ENCODE measurements around the gene LRTM2.

DNA sequence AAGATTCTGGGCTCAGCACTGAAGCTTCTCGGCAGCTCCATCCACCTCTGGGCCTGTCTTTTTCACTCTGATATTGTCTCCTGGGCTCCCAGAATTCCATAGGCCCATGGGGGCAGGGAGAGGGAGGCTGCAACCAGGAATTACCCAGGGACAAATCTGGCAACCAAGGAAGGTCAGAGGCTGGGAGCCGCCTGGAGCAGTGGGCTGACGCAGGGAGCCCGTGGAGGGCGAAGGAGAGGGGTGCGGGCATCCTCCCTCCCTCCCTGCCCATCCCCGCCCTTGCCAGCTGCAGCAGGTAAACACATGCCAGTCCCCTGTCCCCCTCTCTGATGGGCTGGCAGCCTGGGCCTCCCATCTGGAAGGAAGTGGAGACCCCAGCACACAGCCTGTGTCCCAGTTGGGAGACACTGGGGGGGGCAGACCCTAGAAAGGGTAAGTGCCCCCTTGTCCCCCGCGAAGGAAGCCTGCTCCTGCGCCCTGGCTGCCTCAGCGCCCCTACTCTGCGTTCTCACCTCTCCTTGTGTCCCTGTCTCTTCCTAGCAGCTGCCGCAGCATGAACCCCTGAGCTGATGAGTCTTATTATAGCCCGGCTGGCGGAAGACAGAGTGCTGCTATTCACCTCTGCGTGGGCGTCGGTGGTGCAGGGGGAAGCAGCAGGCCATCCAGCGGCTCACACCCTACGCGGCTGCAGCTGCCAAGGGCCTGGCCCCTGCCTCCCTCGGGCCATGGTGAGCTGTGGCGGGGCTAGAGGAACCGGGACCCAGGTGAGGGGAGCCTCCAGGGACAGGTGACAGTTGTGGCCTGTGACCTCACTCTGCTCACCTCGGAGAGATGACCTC lies 6.7 kb downstream of the LRTM2 start:
- TF ChIP-seq, protein P1, sequence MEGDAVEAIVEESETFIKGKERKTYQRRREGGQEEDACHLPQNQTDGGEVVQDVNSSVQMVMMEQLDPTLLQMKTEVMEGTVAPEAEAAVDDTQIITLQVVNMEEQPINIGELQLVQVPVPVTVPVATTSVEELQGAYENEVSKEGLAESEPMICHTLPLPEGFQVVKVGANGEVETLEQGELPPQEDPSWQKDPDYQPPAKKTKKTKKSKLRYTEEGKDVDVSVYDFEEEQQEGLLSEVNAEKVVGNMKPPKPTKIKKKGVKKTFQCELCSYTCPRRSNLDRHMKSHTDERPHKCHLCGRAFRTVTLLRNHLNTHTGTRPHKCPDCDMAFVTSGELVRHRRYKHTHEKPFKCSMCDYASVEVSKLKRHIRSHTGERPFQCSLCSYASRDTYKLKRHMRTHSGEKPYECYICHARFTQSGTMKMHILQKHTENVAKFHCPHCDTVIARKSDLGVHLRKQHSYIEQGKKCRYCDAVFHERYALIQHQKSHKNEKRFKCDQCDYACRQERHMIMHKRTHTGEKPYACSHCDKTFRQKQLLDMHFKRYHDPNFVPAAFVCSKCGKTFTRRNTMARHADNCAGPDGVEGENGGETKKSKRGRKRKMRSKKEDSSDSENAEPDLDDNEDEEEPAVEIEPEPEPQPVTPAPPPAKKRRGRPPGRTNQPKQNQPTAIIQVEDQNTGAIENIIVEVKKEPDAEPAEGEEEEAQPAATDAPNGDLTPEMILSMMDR (optimal IDR thresholded peaks at IDR 0.05 in 1 of 3, IDR thresholded peaks at IDR 0.05 in 1 of 3, conservative IDR thresholded peaks at IDR 0.05 in 1 of 3; ENCODE audit: extremely low read depth in 1 of 3, insufficient read depth in 2 of 3, low read length in 3 of 3): no peak
- no peak for TF ChIP-seq EZH2 (IDR thresholded peaks at IDR 0.05; ENCODE audit: low read length)
